ENCODE results near the gene HOATZ.

Gene HOATZ

DNA sequence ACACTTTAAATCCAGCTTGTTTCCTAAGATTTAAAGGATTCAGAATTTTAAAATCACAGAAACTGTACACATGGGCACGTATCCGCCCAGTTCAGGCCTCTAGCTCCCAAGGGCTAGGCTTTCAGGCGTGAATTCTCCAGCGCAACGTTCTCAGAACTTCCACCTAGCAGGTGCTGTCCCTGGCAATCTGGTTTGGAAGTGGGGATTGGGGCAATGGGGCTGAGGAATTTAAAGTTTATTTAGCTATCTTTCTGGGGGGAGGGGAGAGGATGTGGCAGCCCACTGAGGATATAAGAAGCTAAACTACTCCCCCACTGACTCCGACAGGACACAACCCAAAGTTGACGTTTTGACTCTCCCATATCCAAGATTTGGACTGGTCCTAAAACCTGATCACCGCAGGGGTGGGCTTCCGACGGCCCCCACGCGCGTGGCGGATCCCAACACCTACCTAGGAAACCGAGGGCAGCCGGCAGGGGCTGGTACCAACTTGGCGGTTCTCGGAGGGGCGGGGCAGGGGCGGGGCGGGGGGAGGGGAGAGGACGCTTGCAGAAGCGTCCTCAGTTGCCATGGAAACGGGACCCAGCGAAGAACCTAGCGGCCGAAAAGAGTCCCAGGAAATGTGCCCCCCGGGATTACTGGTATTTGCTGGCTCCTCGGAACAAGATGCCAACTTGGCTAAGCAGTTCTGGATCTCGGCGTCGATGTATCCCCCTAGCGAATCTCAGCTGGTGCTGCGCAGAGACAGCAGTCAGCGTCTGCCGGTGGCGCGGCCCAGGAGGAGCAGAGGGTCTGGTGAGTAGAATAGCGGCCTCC lies at the start of gene HOATZ:
TSS of gene HOATZ (plus strand) at position 563 of the 816 bp plus-strand sequence. CDS start at position 570, 7 bp downstream.
- DNase-seq = no peak

DNA sequence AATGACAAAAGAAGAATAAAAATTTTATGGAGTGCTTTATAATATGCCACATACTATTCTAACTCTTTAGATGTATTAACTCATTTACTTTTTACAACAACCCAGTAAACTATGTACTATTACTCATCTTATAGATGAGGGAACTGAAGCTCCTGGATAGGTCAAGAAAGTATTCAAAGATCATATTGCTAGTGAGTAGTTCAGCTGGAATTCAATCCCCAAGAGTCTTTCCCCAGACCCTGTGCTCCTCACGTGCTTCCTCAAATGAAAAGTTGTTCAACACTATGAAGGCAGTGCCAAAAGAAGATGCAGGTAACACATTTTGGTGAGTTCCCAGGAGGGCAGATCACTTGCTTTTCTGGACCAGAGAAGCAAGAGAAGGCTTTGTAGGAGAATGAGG lies 49.2 kb upstream of the HOATZ start:
- DNase-seq = no peak

DNA sequence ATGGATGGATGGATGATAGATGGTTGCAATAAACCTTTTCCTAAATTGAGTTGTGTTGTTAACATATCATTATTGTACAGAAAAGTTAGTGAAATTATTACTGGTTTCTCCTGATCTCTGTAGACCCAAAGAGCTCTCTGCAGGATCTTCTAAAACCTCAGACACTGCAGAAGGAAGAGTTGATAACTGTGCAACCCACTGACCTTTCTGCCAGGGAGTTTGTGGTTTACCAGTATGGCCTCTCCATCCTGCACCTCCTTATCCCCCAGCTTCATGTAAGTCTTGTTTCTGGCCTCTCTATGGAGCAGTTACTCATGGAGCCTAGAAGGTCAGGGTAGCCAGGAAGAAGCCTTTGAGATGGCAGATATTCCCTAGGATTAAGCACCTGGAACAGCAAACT lies 48.0 kb upstream of the HOATZ start:
- no peak for DNase-seq

- no peak for DNase-seq
These were observed 45.4 kb upstream of the HOATZ start for GRCh38 chr11:111469200-111469599.

GRCh38 chr11:111472228-111472627 lies 42.4 kb upstream of the HOATZ start:
- no peak for DNase-seq

DNA sequence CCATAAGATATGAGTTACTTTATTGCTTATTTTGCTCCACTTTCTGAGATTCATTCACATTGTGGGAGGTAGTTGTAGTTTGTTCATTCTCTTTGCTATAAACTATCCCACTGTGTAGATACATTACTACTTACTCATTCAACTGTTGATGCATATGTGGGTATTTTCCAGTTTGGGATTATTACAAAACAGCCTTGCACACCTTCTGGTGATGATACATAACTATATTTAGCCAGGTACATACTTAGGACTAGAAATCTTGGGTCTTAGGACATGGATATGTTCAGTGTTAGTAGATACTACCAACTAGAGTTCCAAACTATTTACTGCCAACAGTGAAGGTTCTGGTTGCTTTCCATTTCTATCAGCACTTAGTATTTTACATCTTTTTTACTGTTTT lies 40.1 kb upstream of the HOATZ start:
- DNase-seq = no peak

DNA sequence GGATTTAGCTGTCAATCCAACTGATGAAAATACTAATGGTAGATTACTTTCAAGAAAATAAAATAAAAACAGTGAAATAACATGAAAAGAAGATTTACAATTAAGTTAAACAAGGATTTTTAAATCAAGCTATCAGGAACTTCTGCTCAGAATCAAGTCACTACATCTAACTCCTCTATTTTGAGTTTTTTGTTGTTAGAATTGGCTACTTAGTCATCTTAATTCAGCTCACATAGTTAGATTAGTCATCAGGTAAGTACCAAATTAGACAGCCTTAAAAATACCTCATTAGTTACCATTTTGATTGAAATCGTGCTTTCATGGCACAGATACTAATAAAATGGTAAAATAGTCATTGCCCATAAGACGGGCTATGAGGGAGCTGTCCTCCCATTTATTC lies 38.2 kb upstream of the HOATZ start:
- DNase-seq = no peak

GRCh38 chr11:111476956-111477355 lies 37.6 kb upstream of the HOATZ start:
- no peak for DNase-seq

- no peak for DNase-seq
These were observed 36.7 kb upstream of the HOATZ start for GRCh38 chr11:111477898-111478297.

DNA sequence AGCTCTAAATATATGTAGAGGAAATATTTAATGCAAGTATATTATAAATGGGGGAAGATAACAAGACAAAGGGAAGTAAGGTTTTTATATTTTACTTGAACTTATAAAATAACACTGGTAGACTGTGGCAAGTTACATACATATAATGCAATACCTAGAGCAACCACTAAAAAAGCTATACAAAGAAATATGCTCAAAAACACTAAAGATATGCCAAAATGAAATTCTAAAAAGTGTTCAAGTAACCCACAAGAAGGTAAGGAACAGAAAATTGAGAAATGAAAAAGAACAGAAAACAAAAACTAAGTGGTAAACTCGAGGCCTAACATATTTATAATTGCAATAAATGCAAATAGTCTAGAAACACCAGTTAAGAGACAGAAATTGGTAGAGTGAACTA lies 34.9 kb upstream of the HOATZ start:
- no peak for DNase-seq

- no peak for DNase-seq
These were observed 31.1 kb upstream of the HOATZ start for GRCh38 chr11:111483431-111483830.

DNA sequence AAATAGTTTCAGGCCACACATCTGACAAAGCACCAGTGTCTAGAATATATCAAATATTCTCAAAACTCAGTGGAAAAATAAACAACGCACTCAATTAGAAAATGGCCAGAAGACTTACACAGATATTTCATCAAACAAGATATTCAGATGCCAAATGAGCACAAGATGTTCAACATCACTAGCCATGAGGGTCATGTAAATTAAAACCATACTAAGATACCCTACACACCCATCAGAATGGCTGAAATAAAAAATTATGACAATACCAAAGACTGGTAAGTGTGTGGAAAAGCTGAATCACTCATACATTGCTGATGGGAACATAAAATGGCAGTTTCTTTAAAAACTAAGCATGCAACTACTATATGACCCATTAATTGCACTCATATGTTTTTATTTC lies 24.1 kb upstream of the HOATZ start:
- DNase-seq = no peak

DNA sequence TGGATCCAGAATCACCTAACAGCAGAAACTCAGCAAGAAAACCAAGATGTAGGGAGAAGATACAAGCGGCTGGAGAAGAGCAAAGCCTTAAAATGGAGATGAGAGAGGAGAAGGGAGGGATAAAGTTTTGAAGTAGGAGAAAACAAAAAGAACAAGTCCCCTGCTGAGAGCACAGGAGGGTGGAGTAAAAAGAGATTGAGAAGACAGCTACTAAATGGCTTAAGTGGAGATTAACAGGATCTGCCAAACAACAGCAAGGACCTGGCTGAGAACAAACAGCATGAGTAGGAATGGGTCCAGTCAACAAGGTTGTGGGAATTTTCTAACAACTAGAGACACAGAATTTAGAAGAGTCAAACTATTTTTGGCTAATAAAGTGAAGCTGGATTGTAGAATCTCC lies 20.5 kb upstream of the HOATZ start:
- DNase-seq = no peak

- DNase-seq = no peak
These were observed 15.1 kb upstream of the HOATZ start for GRCh38 chr11:111499483-111499882.

DNA sequence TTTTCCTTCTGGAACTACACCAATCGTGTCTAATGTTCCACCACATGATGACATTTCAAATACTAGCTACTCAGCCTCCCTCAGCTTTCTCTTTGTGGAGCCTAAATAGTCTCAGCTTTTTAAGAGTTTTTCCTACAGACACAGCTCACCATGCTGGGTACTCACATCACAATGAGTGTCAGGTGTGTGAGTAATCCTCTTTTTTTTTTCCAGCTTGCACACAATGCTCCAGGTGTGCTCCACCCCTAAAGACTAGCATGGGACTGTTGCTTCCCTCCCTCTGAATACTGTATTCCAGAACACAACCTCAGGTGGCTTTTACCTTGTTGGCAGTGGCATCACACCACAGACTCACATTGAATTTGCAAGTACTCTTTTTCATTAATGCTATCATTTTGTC lies 14.1 kb upstream of the HOATZ start:
- no peak for DNase-seq

DNA sequence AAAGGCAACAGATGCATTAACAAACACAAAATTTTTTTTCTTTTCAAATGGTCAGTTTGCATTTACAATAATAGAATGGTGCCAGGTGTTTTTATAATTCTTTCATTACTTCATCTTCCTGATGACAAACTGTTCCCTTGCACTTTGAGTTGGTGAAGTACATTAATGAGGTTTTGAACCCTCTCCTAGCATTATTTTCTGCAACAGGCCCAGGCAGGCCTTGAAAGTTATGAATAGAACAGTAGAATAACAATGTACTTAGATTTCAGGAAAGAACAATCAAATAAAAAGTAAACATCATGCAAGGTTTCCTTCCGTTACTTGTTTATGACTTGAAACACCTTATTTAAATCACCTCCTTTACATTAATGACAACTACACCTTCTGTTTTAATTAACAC lies 12.0 kb upstream of the HOATZ start:
- no peak for DNase-seq

DNA sequence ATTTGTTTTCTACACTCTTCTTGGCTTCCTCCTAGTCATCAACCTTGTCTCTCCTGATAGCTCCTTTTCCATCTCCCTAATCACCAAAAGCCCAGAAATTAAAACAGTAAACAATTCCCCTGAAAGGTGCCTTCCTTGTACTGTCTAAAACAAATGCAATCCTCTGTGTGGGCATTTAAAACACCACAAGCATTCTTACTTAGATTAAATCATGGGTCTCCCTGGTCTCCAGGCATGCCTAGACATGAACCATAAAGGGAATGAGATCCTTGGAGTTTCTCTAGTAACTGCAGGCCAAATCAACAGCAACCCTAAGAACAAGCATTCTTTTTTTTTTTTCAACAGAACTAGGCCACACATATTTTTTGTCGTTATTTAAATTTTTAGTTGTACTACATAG lies 4.3 kb upstream of the HOATZ start:
- DNase-seq = no peak

DNA sequence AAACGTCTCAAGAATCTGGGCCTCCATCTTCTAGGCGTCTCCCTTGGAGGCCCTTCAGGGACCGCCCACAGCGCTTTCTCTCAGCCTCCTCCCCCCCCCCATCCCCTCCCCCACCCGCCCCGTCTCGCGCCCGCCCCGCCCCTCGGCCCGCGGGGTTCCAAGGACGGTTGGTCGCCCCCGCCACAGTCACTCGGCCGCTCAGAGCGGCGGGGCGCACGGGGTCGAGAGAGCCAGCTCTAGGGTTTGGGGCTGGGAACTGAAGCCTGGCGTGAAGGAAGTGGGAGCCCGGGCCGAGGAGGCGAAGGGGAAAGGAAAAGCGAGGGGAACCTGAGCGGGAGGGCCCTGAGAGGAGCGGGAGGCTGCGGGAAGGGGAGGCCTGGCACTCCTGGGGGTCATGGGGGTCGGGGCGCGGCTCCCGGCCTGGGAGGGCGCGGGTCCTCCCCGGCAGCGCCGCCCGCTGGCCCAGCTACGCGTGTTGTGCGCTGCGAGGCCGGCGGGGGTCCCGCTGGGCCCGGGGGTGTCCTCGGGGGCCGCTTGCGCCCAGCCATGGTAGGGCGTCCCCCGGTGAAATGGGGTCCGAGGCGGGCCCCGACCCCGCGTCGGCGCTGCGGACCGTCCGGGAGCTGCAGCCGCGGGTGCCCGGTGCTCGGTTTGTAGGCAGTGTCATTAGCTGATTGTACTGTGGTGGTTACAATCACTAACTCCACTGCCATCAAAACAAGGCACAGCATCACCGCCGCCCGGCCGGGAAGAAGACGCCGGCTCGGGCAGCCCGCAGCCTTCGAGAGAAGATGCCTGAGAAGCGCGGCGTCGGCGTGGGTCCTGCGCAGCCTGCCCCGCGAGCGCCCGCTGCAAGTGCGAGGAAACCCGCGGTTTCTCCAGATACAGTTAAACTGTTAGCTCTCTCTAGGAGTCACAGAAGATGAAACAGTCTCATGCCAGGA lies 2.0 kb upstream of the HOATZ start, which contains the start of gene BTG4:
TSS of gene BTG4 (minus strand) at position 91 of the 944 bp plus-strand sequence. CDS start 13,610 bp downstream, outside the sequence.
- DNase-seq = no peak

GRCh38 chr11:111513240-111513605 lies 1.4 kb upstream of the HOATZ start:
- no peak for DNase-seq

- DNase-seq = no peak
These were observed 1.0 kb downstream of the HOATZ start for GRCh38 chr11:111515591-111515990.

DNA sequence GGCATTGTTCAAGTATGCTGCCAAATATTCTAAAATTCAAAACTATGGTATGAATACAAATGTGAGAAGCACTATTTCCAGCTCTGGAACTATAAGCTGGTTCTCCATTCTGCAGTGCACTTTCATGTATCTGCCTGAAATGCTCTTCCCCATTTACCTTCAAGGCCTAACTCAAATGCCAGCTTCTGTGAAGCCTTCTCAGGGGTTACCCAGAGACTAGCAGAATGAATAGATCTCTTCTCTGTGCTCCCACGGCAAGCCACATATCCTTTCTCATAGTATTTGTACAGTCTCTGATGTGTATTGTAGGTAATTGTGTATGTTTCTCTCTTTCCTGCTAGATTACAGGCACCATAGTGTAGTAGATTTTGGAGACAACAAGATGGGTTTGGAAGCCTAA lies 4.1 kb downstream of the HOATZ start:
- no peak for DNase-seq

GRCh38 chr11:111520560-111520959 lies 6.0 kb downstream of the HOATZ start:
- DNase-seq = no peak

GRCh38 chr11:111521135-111521534 lies 6.6 kb downstream of the HOATZ start:
- DNase-seq = no peak

DNA sequence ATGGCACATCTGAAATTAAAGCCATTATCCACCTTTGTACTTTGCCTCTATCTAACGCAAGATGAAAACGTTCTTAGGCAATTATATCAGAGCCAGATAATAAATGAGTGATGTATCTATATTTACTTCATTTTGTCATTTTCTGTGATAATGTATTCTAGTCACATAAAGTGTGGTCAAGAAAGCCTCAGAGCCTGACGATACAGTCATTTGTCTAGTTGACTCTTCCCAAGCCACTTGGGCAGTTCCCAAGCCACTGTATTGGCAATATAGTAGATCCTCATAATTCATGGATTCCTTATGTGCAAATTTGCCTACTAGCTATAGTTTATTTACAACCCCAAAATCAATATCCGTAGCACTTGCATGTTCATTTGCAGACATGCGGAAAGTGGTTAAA lies 7.8 kb downstream of the HOATZ start:
- no peak for DNase-seq
